Posterior cingulate gyrus (tissue), 11 donors: ENCODE data around the gene LONP1.

Experiments
- DNase-seq, 10 donors: peaks; one replicate each; pipeline versions ENCODE4 v3.0.0 to v3.0.0-alpha.2; 2020 to 2021; ENCODE audit warnings: mixed read lengths in 3 of 10
- intact Hi-C: fragments of 100-400 bp; cut with DNase I; formaldehyde crosslinking; loops from one replicate; pipeline ENCODE4 v1.15.1; 2023

The LONP1 gene

GRCh38 chr19:5680437-5681368 is 39.2 kb downstream of the LONP1 start, which contains the start of the genes HSD11B1L and MICOS13:
HSD11B1L (plus strand) TSS chr19:5681027; CDS start chr19:5684833, 3,806 bp downstream.
MICOS13 (minus strand) TSS chr19:5680516; CDS start chr19:5680486, 30 bp downstream.
- intact Hi-C loops, result loop anchor here (1.0 to 2.0 kb wide), 3 partner anchors 40 to 110 kb away; partner anchors contain the start of genes CATSPERD, DUS3L, LONP1 and SAFB
- DNase-seq, result peak; percentile 98 to 100 (median 99)

- intact Hi-C loops, result loop anchor here (1.0 to 2.0 kb wide), 3 partner anchors 40 to 111 kb away; partner anchors contain the start of genes CATSPERD, DUS3L, LONP1 and SAFB
- DNase-seq, result peak in 4 of 10 donors; percentile 45 to 93 (median 74)
Observed at GRCh38 chr19:5680084-5680436, 39.9 kb downstream of the LONP1 start.

- intact Hi-C loops, result loop anchor here (1.0 to 2.0 kb wide), 3 partner anchors 41 to 111 kb away; partner anchors contain the start of genes CATSPERD, DUS3L, LONP1 and SAFB
- DNase-seq, result no peak
Observed at GRCh38 chr19:5679289-5680083, 40.5 kb downstream of the LONP1 start.

GRCh38 chr19:5678071-5678718 is 41.8 kb downstream of the LONP1 start:
- intact Hi-C loops, result no loop called here
- DNase-seq, result peak in 1 of 10 donors; percentile 67

GRCh38 chr19:5677580-5677979 is 42.4 kb downstream of the LONP1 start:
- no peak for DNase-seq
- intact Hi-C loops, result no loop called here

GRCh38 chr19:5677136-5677535 is 42.8 kb downstream of the LONP1 start:
- no peak for DNase-seq
- intact Hi-C loops, result no loop called here

GRCh38 chr19:5676772-5677105 is 43.2 kb downstream of the LONP1 start:
- intact Hi-C loops, result no loop called here
- DNase-seq, result no peak

GRCh38 chr19:5676105-5676771 is 43.7 kb downstream of the LONP1 start:
- intact Hi-C loops, result no loop called here
- DNase-seq, result no peak

- no peak for DNase-seq
- intact Hi-C loops, result no loop called here
Observed at GRCh38 chr19:5674714-5675113, 45.2 kb downstream of the LONP1 start.

GRCh38 chr19:5673752-5674151 is 46.2 kb downstream of the LONP1 start:
- intact Hi-C loops, result no loop called here
- no peak for DNase-seq

GRCh38 chr19:5672708-5673459 is 47.1 kb downstream of the LONP1 start:
- intact Hi-C loops, result no loop called here
- peak in 2 of 10 donors; percentile 14 to 21 for DNase-seq

GRCh38 chr19:5671600-5671999 is 48.3 kb downstream of the LONP1 start:
- intact Hi-C loops, result no loop called here

GRCh38 chr19:5669212-5669611 is 50.7 kb downstream of the LONP1 start:
- intact Hi-C loops, result no loop called here
- DNase-seq, result peak in 1 of 10 donors; percentile 67

More at GRCh38 chr19:5671600-5671999, 48.3 kb downstream of the LONP1 start:
- peak in 3 of 10 donors; percentile 20 to 41 (median 40) for DNase-seq

- no peak for DNase-seq
- intact Hi-C loops, result no loop called here
Observed at GRCh38 chr19:5667751-5668271, 52.1 kb downstream of the LONP1 start.

GRCh38 chr19:5666921-5667610 is 52.9 kb downstream of the LONP1 start:
- intact Hi-C loops, result no loop called here
- DNase-seq, result no peak

- intact Hi-C loops, result no loop called here
- DNase-seq, result no peak
Observed at GRCh38 chr19:5665781-5666513, 54.0 kb downstream of the LONP1 start.

- no peak for DNase-seq
- intact Hi-C loops, result no loop called here
Observed at GRCh38 chr19:5664515-5664914, 55.4 kb downstream of the LONP1 start.

- intact Hi-C loops, result no loop called here
- no peak for DNase-seq
Observed at GRCh38 chr19:5663904-5664303, 56.0 kb downstream of the LONP1 start.
